ENCODE measurements around the gene TLR5.

Gene TLR5

DNA sequence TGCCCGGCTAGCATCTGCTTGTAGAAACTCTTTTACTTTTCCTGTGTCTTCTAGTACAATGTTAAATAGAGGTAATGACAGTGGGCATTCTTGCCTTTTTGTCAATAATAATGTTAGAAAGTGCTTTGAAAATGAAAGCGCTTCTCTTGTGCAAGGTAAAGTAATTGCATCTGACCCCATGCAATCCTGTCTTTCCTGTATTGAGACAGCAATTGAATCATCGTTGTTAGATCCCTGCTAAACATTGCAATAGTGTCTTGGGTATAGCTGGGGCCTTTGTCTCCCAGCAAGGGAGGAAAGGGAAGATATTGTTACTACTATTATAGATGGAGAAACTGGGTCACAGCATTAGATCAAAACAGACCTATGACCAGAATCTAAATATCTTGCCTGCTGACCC lies 80.9 kb downstream of the TLR5 start:
- DNase-seq: no peak

DNA sequence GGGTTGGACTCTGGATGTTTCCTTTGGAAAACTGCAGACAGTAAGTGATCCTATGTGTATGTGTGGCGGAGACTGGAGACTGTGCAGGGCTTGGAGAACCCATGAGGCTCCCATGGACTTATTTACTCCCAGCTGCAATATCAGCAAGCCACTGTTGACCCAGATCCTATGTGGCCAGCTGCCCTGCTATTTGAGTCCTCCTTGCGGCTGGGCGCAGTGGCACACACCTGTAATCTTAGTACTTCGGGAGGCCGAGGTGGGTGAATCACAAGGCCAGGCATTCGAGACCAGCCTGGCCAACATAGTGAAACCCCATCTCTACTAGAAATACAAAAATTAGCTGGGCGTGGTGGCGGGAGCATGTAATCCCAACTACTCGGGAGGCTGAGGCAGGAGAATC lies 83.5 kb downstream of the TLR5 start:
- DNase-seq: no peak

All from activated CD4-positive, alpha-beta T cell treated with anti-CD3 and anti-CD28 coated beads, Interleukin-10, Interleukin-2, amounts not matched to agents 100 ng/mL and 50 ng/mL, durations not matched to agents 16 hours and 8 hours (primary cell).